GM18499 (cell line): ENCODE measurements around the gene YAF2.
"Not testable (repeated sequence)": the region's sequence is repeated elsewhere in the genome, so short reads cannot be mapped to it uniquely, and the experiment has no call there.

Experiments used
- ATAC-seq: cut with Tn5 transposase; IDR thresholded peaks from one replicate; pipeline ENCODE4 v1.9.1; 2021; ENCODE audit warnings: moderate number of reproducible peaks; ENCODE audit not compliant: insufficient read depth, unreplicated experiment

Gene YAF2

GRCh38 chr12:42255866-42256261 is 17.8 kb upstream of the YAF2 start:
- no peak for ATAC-seq

- ATAC-seq, result no peak
These were observed 17.3 kb upstream of the YAF2 start for GRCh38 chr12:42255221-42255865.

GRCh38 chr12:42252645-42253044 is 14.6 kb upstream of the YAF2 start:
- ATAC-seq, result not testable (repeated sequence)

GRCh38 chr12:42249033-42249432 is 11.0 kb upstream of the YAF2 start:
- ATAC-seq, result not testable (repeated sequence)

- ATAC-seq, result no peak
These were observed 2.2 kb upstream of the YAF2 start for GRCh38 chr12:42240131-42240750.

GRCh38 chr12:42237853-42238239 is 202 bp downstream of the YAF2 start:
- ATAC-seq, result peak; percentile 9

GRCh38 chr12:42237052-42237852 is 796 bp downstream of the YAF2 start:
- ATAC-seq, result peak; percentile 65

- ATAC-seq, result no peak
These were observed 2.0 kb downstream of the YAF2 start for GRCh38 chr12:42236017-42236416.

- no peak for ATAC-seq
These were observed 2.6 kb downstream of the YAF2 start for GRCh38 chr12:42235426-42235825.

- ATAC-seq, result no peak
These were observed 3.1 kb downstream of the YAF2 start for GRCh38 chr12:42234970-42235369.

GRCh38 chr12:42227525-42227924 is 10.5 kb downstream of the YAF2 start:
- not testable (repeated sequence) for ATAC-seq

GRCh38 chr12:42224501-42224900 is 13.5 kb downstream of the YAF2 start:
- ATAC-seq, result not testable (repeated sequence)

GRCh38 chr12:42222724-42223123 is 15.3 kb downstream of the YAF2 start:
- ATAC-seq, result no peak

GRCh38 chr12:42221726-42222125 is 16.3 kb downstream of the YAF2 start:
- no peak for ATAC-seq

GRCh38 chr12:42217656-42218055 is 20.4 kb downstream of the YAF2 start:
- ATAC-seq, result no peak

- ATAC-seq, result no peak
These were observed 21.3 kb downstream of the YAF2 start for GRCh38 chr12:42216737-42217136.

GRCh38 chr12:42215759-42216158 is 22.3 kb downstream of the YAF2 start:
- ATAC-seq, result not testable (repeated sequence)

GRCh38 chr12:42213954-42214426 is 24.1 kb downstream of the YAF2 start:
- ATAC-seq, result no peak

- no peak for ATAC-seq
These were observed 25.0 kb downstream of the YAF2 start for GRCh38 chr12:42213023-42213422.

- no peak for ATAC-seq
These were observed 29.5 kb downstream of the YAF2 start for GRCh38 chr12:42208574-42208973.

GRCh38 chr12:42204819-42205218 is 33.2 kb downstream of the YAF2 start:
- no peak for ATAC-seq
